Measurements from ENCODE around the gene DNAJC18. TPM values are rescaled to one million over a fixed set of nuclear protein-coding genes. Genes with fewer than 3 reads are reported as not detected.

Gene DNAJC18
- total and polyA plus RNA-seq, 2 of the 4 experiments (the other 2 are of a cell fraction), result 8.5 to 11.1 TPM

GRCh38 chr5:139413963-139414362, 25.4 kb downstream of the DNAJC18 start:
- Histone ChIP-seq H3K4ac (ENCODE audit: low read depth, low read length) (no peak overlapping the region), H3K27me3 (ENCODE audit: control insufficient read depth, insufficient read depth, low read length) (no peaks in the 10 kb centered on the region), H2AK5ac (ENCODE audit: low read depth, low read length) (no peak overlapping the region), H2BK5ac (ENCODE audit: low read depth, low read length, poor library complexity, severe bottlenecking) (no peak overlapping the region), H4K20me1 (ENCODE audit: insufficient read depth, low read length) (no peaks in the 10 kb centered on the region), H3K9me1 (ENCODE audit: insufficient read depth, low read length) (no peaks in the 10 kb centered on the region), H4K5ac (ENCODE audit: low read depth, low read length) (no peak overlapping the region), H3K27ac (ENCODE audit: insufficient read depth, low read length) (no peak overlapping the region), H3K79me1 (ENCODE audit: low read depth in 1 of 2, low read length in 2 of 2) (no peaks in the 10 kb centered on the region), H3K4me2 (ENCODE audit: low read depth, low read length) (no peak overlapping the region), H3K4me3 (ENCODE audit: insufficient read depth, low read depth, low read length) (no peak overlapping the region), H2AK9ac (replicated peaks; ENCODE audit: low read depth, low read length, poor library complexity) (no peak overlapping the region), H3K18ac (ENCODE audit: low read depth, low read length) (no peak overlapping the region), H2AFZ (replicated peaks; ENCODE audit: low read length, poor library complexity) (no peak overlapping the region), H3K9me3 (ENCODE audit: control insufficient read depth, insufficient read depth, low read length) (no peaks in the 10 kb centered on the region), H2BK120ac (ENCODE audit: low read depth, low read length) (no peak overlapping the region), H3K56ac (ENCODE audit: extremely low read depth, insufficient read depth, low read length) (no peak overlapping the region), H2BK15ac (ENCODE audit: low read depth, low read length) (no peak overlapping the region), H3K36me3 (ENCODE audit: control insufficient read depth, insufficient read depth, low read length) (peaks cover 13% of the 10 kb centered on the region), H4K8ac (ENCODE audit: low read depth in 2 of 2, low read length in 2 of 2) (no peak overlapping the region), H3K14ac (replicated peaks; ENCODE audit: low read depth, low read length) (no peak overlapping the region), H3K9ac (ENCODE audit: low read depth, low read length) (no peak overlapping the region), H2BK20ac (ENCODE audit: low read depth, low read length) (no peak overlapping the region), H3K4me1 (ENCODE audit: control insufficient read depth, insufficient read depth, low read length) (peaks cover 4% of the 10 kb centered on the region; the same call in 1 of the 2 replicates), H4K91ac (ENCODE audit: insufficient read depth, low read depth, low read length) (no peak overlapping the region), H3K23ac (ENCODE audit: low read depth, low read length) (no peak overlapping the region)
- DNase-seq, result no peak
- ATAC-seq (ENCODE audit: low read depth), result no peak
- dilution Hi-C loops (cut with HindIII; ENCODE audit: low sequenced_read_pairs, unreplicated experiment) (loop anchor here (25.0 kb wide), 1 partner anchor 98 kb away; no protein-coding TSS in a partner anchor), in situ Hi-C loops (cut with MboI; ENCODE audit: low sequenced_read_pairs) (no loop called here), intact Hi-C loops (cut with micrococcal nuclease) (no loop called here)
- TF ChIP-seq MAFK (IDR thresholded peaks at IDR 0.05; ENCODE audit: low read depth, low read length) (no peak), RCOR1 (IDR thresholded peaks at IDR 0.05; ENCODE audit: insufficient replicate concordance, low read length) (no peak)
- ChIA-PET CTCF (interaction anchor here (0.8 kb wide), 1 partner anchor 10 kb away, joined by 3 read pairs; the partner anchor contains the start of gene SPATA24), POLR2A (ENCODE audit: unreplicated experiment) (no interaction called here)
- WGBS, 2 experiments (ENCODE audit: extremely low coverage in 2 of 2, insufficient read length in 1 of 2), result 92% methylated on average over 2 of the region's 6 CpGs; no CpG with 5 or more reads in 1 of the 2 experiments
- BruUV-seq (replicated peaks), result no TSS peak
